H1 (cell line): ENCODE results near the gene CYLD. TPM values are rescaled to one million over a fixed set of nuclear protein-coding genes. Genes with fewer than 3 reads are reported as not detected.

Experiments used
- CTCF ChIA-PET: fragments of 300-600 bp; sonication (Branson Sonifier 250); formaldehyde crosslinking; loops from one replicate; lab custom pipeline; 2021; ENCODE audit not compliant: partially characterized antibody; lab: Charles Lee
- POLR2A ChIA-PET: fragments of 300-600 bp; sonication (Branson Sonifier 250); formaldehyde crosslinking; loops from one replicate; lab custom pipeline; 2021; ENCODE audit warnings: inconsistent platforms; ENCODE audit not compliant: partially characterized antibody; lab: Charles Lee
- DNase-seq, 2 experiments: peaks; one replicate each; pipeline versions ENCODE4 v3.0.0 to v3.0.0-alpha.2; 2010 to 2022; ENCODE audit warnings: low spot score in 2 of 2, low read depth in 1 of 2, mixed read lengths in 1 of 2
- FAIRE-seq: peaks from 2 replicates; lab custom pipeline; 2011; peaks lifted over from hg19 to GRCh38; lab: Jason Lieb, UNC
- H2AFZ ChIP-seq: 2 replicates; pipeline ENCODE4 v1.8.1; 2012; ENCODE audit warnings: low read length, inconsistent platforms
- H2AK5ac ChIP-seq: 2 replicates; pipeline ENCODE4 v1.6.1; 2013; ENCODE audit warnings: low read depth, low read length
- H2BK120ac ChIP-seq: replicated peaks from 2 replicates; pipeline ENCODE3; 2013; ENCODE audit warnings: low read depth, low read length, inconsistent platforms
- H2BK12ac ChIP-seq: 2 replicates; pipeline ENCODE4 v1.6.1; 2013; ENCODE audit warnings: low read depth, low read length
- H2BK15ac ChIP-seq: 2 replicates; pipeline ENCODE4 v1.6.1; 2013; ENCODE audit warnings: low read length
- H2BK20ac ChIP-seq: 2 replicates; pipeline ENCODE4 v1.6.1; 2013; ENCODE audit warnings: low read length
- H2BK5ac ChIP-seq: 2 replicates; pipeline ENCODE4 v1.6.1; 2013; ENCODE audit warnings: low read depth, low read length
- H3K14ac ChIP-seq: 2 replicates; pipeline ENCODE4 v1.6.1; 2013; ENCODE audit warnings: inconsistent platforms; ENCODE audit not compliant: insufficient read length
- H3K18ac ChIP-seq: 2 replicates; pipeline ENCODE4 v1.6.1; 2013; ENCODE audit warnings: low read length; ENCODE audit errors: extremely low read depth
- H3K23ac ChIP-seq: 2 replicates; pipeline ENCODE4 v1.6.1; 2013; ENCODE audit warnings: inconsistent platforms; ENCODE audit not compliant: insufficient read length
- H3K23me2 ChIP-seq: 2 replicates; pipeline ENCODE4 v1.6.1; 2013; ENCODE audit warnings: low read depth, low read length
- H3K27ac ChIP-seq: 2 replicates; pipeline ENCODE4 v1.6.1; 2011; ENCODE audit warnings: low read depth, low read length, inconsistent platforms
- H3K27me3 ChIP-seq, 4 experiments: replicated peaks in 1 of 4; 1 replicate in 1 of 4; 2 replicates in 3 of 4; pipeline versions ENCODE4 v1.6.1 to v1.8.1; 2011 to 2013; ENCODE audit warnings: low read length in 3 of 4, mild to moderate bottlenecking in 3 of 4, inconsistent platforms in 2 of 4, mixed read lengths in 2 of 4, moderate library complexity in 1 of 4; ENCODE audit not compliant: control insufficient read depth in 3 of 4, insufficient read depth in 3 of 4; ENCODE audit errors: extremely low read depth in 1 of 4
- H3K36me3 ChIP-seq, 4 experiments: 2 replicates each; pipeline versions ENCODE4 v1.6.1 to v1.8.1; 2011 to 2013; ENCODE audit warnings: mild to moderate bottlenecking in 4 of 4, low read length in 3 of 4, moderate library complexity in 2 of 4, control low read depth in 1 of 4, inconsistent platforms in 1 of 4; ENCODE audit not compliant: insufficient read depth in 4 of 4, control insufficient read depth in 2 of 4
- H3K4ac ChIP-seq: replicated peaks from 2 replicates; pipeline ENCODE3; 2013; ENCODE audit warnings: low read length, low read depth, mixed read lengths, inconsistent platforms; ENCODE audit not compliant: insufficient read length
- H3K4me1 ChIP-seq, 4 experiments: replicated peaks in 1 of 4; 1 replicate in 1 of 4; 2 replicates in 3 of 4; pipeline versions ENCODE4 v1.6.1 to v1.8.1; 2011 to 2013; ENCODE audit warnings: low read length in 3 of 4, inconsistent platforms in 2 of 4, mixed read lengths in 1 of 4; ENCODE audit not compliant: insufficient read depth in 4 of 4, control insufficient read depth in 3 of 4
- H3K4me2 ChIP-seq, 2 experiments: 2 replicates each; pipeline versions ENCODE4 v1.6.1 to v1.8.1; 2011 to 2013; ENCODE audit warnings: low read depth in 2 of 2, low read length in 2 of 2, control low read depth in 1 of 2, inconsistent platforms in 1 of 2, mild to moderate bottlenecking in 1 of 2; ENCODE audit not compliant: insufficient read depth in 1 of 2
- H3K4me3 ChIP-seq, 4 experiments: fragments of 200-600, 300-600 bp in 1 of 4; sonication (generic), shearing (Covaris generic), sonication (Bioruptor Twin) in 1 of 4; 2 replicates each; pipeline versions ENCODE4 v1.5.1 to v1.8.1; 2011 to 2016; ENCODE audit warnings: low read length in 4 of 4, low read depth in 3 of 4, control low read depth in 2 of 4, inconsistent platforms in 2 of 4, mild to moderate bottlenecking in 2 of 4, mixed read lengths in 1 of 4, moderate library complexity in 1 of 4; ENCODE audit not compliant: insufficient read depth in 2 of 4; ENCODE audit errors: extremely low read depth in 1 of 4
- H3K56ac ChIP-seq: replicated peaks from 2 replicates; pipeline ENCODE3; 2013; ENCODE audit warnings: low read depth, mild to moderate bottlenecking, mixed read lengths, low read length, inconsistent platforms; ENCODE audit not compliant: insufficient read length
- H3K79me1 ChIP-seq: 2 replicates; pipeline ENCODE4 v1.6.1; 2013; ENCODE audit warnings: low read depth, low read length, control low read depth
- H3K79me2 ChIP-seq, 2 experiments: 2 replicates each; pipeline versions ENCODE4 v1.6.1 to v1.8.1; 2012 to 2013; ENCODE audit warnings: low read length in 2 of 2, mild to moderate bottlenecking in 2 of 2, inconsistent platforms in 1 of 2; ENCODE audit not compliant: insufficient read depth in 2 of 2, control insufficient read depth in 1 of 2
- H3K9ac ChIP-seq, 4 experiments: replicated peaks in 1 of 4; 1 replicate in 1 of 4; 2 replicates in 3 of 4; pipeline versions ENCODE4 v1.6.1 to v1.8.1; 2011 to 2013; ENCODE audit warnings: low read depth in 3 of 4, low read length in 3 of 4, control low read depth in 2 of 4, mild to moderate bottlenecking in 2 of 4, moderate library complexity in 2 of 4, inconsistent platforms in 1 of 4; ENCODE audit errors: extremely low read depth in 1 of 4
- H3K9me3 ChIP-seq, 2 experiments: 2 replicates each; pipeline versions ENCODE4 v1.6.1 to v1.8.1; 2012 to 2013; ENCODE audit warnings: mild to moderate bottlenecking in 2 of 2, moderate library complexity in 2 of 2, control low read depth in 1 of 2, inconsistent platforms in 1 of 2, low read depth in 1 of 2, low read length in 1 of 2, mixed read lengths in 1 of 2; ENCODE audit not compliant: insufficient read depth in 2 of 2
- H4K20me1 ChIP-seq, 2 experiments: replicated peaks in 1 of 2; 2 replicates each; pipeline versions ENCODE3 to v1.8.1; 2011 to 2013; ENCODE audit warnings: inconsistent platforms in 2 of 2, low read length in 2 of 2, mild to moderate bottlenecking in 1 of 2; ENCODE audit not compliant: insufficient read depth in 2 of 2, control insufficient read depth in 1 of 2
- H4K5ac ChIP-seq: 2 replicates; pipeline ENCODE4 v1.6.1; 2013; ENCODE audit warnings: low read length, low read depth, mixed read lengths, inconsistent platforms; ENCODE audit not compliant: insufficient read length
- H4K8ac ChIP-seq: 2 replicates; pipeline ENCODE4 v1.8.0; 2013; ENCODE audit warnings: mild to moderate bottlenecking, moderate library complexity, low read length, inconsistent platforms; ENCODE audit not compliant: insufficient read depth; ENCODE audit errors: extremely low read depth
- H4K91ac ChIP-seq: replicated peaks from 2 replicates; pipeline ENCODE3; 2013; ENCODE audit warnings: low read length, mixed read lengths, inconsistent platforms; ENCODE audit not compliant: insufficient read length
- ASH2L ChIP-seq: fragments of 200-600, 300-600 bp; sonication (generic); IDR thresholded peaks from one replicate; pipeline ENCODE4 v1.7.1; 2017; ENCODE audit warnings: low read length
- PHF8 ChIP-seq: fragments of 200-600 bp; sonication (generic); conservative IDR thresholded peaks from 2 replicates; pipeline ENCODE4 v1.7.1; 2012; ENCODE audit warnings: low read depth, mild to moderate bottlenecking, inconsistent platforms, low read length, moderate library complexity
- POLR2A ChIP-seq, 2 experiments: IDR thresholded peaks; 1 replicate in 1 of 2; 2 replicates in 1 of 2; pipeline ENCODE4 v1.6.1; 2011; ENCODE audit warnings: low read depth in 2 of 2, low read length in 2 of 2, mild to moderate bottlenecking in 2 of 2; ENCODE audit errors: control extremely low read depth in 1 of 2
- POLR2AphosphoS5 ChIP-seq: IDR thresholded peaks from 2 replicates; pipeline ENCODE4 v1.6.1; 2011; ENCODE audit warnings: low read depth, low read length
- RBBP5 ChIP-seq: IDR thresholded peaks from 2 replicates; pipeline ENCODE4 v1.7.1; 2012; ENCODE audit warnings: low read depth, mild to moderate bottlenecking, inconsistent platforms, low read length, moderate library complexity, borderline replicate concordance
- SP2 ChIP-seq: IDR thresholded peaks from 2 replicates; pipeline ENCODE4 v1.6.1; 2012; ENCODE audit warnings: mild to moderate bottlenecking, low read length, inconsistent platforms
- SP4 ChIP-seq: IDR thresholded peaks from 2 replicates; pipeline ENCODE4 v1.6.1; 2012; ENCODE audit warnings: low read length, inconsistent platforms
- SUZ12 ChIP-seq: fragments of 200-600 bp; sonication (generic); IDR thresholded peaks from 2 replicates; pipeline ENCODE4 v1.6.1; 2012; ENCODE audit warnings: mild to moderate bottlenecking, inconsistent platforms, low read length, moderate library complexity, mixed read lengths
- ZNF274 ChIP-seq: IDR thresholded peaks from 2 replicates; pipeline ENCODE4 v1.7.0; 2012; ENCODE audit warnings: low read length, borderline replicate concordance; ENCODE audit errors: extremely low read depth
- WGBS, 2 experiments: shearing (Covaris generic) in 1 of 2; methylation state at CpG; one replicate each; pipeline versions ENCODE4 v1.1.6 to v1.1.7; 2013 to 2015; ENCODE audit warnings: low lambda C conversion rate in 2 of 2, mixed read lengths in 2 of 2, inconsistent platforms in 1 of 2, low coverage in 1 of 2, missing lambda C conversion rate in 1 of 2; ENCODE audit not compliant: insufficient replicate concordance in 2 of 2, insufficient coverage in 1 of 2, insufficient read length in 1 of 2; ENCODE audit errors: extremely low coverage in 1 of 2, missing lambda C conversion rate in 1 of 2; 5-methylcytosine and 5-hydroxymethylcytosine counted together
- polyA plus RNA-seq, 7 experiments: library from polyadenylated mRNA; depleted of rRNA in 3 of 7; stranded (reverse) in 5 of 7; unstranded in 2 of 7; fragments of >200 nt in 5 of 7; fragments of 200-250 nt in 2 of 7; gene quantifications; 1 replicate in 5 of 7; 2 replicates in 1 of 7; 4 replicates in 1 of 7; pipeline versions ENCODE4 v1.2.1 to v1.2.3, GENCODE V29; 2011 to 2013; ENCODE audit warnings: missing spikeins in 2 of 7, mixed read lengths in 2 of 7
- total RNA-seq: library from RNA; stranded (reverse); fragmentation: NEBNext Ultra II Directional; extraction: Animal tissue kit (Norgen Biotek cat#: 25700); gene quantifications from 2 replicates; pipeline ENCODE4 v1.2.1, GENCODE V29; 2021

CYLD gene
- total and polyA plus RNA-seq, 2 of the 8 experiments (the other 6 are each of a cell fraction or from before 2014, with no cell fraction given), result 3.7 to 18.8 TPM

DNA sequence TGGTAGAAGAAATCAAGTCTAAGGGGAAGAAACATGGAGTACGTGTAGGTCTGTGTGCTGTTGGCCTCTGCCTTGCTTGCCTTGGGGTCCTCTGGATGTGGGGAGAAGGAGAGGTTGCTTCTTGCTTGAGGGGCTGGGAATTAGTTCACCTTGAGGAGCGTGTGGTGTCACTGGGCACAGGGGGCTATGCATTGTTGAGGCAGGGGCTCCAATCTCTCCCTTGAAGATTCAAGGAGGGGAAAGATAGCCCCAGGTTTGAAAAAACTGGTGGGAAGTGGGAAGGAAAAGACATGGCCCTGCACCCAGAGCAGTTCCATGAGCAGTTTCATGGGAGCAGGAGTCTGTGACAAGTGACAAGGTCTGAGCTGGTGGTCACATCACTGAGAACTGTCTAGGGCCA lies 103.4 kb downstream of the CYLD start:
- Histone ChIP-seq H2BK12ac (no peak overlapping the region), H4K8ac (no peak overlapping the region; the same call in 1 of the 2 replicates), H3K36me3 (no peaks in the 10 kb centered on the region), H3K4ac (no peak overlapping the region), H3K27me3 (no peaks in the 10 kb centered on the region), H2BK15ac (no peak overlapping the region), H2BK5ac (no peak overlapping the region), H2AK5ac (no peak overlapping the region), H2AFZ (0 out of 2 replicates have a peak overlapping the region, but pooled peaks have one; percentile 22), H3K4me1 (peaks cover 0 to 2% (median 1%) of the 10 kb centered on the region in 4 experiments; a peak in 1 of 7 replicates), H2BK20ac (no peak overlapping the region), H3K4me2 (no peak overlapping the region), H3K56ac (no peak overlapping the region), H3K23ac (no peak overlapping the region), H3K27ac (no peak overlapping the region), H2BK120ac (no peak overlapping the region), H3K79me1 (no peaks in the 10 kb centered on the region), H3K18ac (no peak overlapping the region), H3K9ac (no peak overlapping the region), H4K5ac (no peak overlapping the region), H3K9me3 (no peaks in the 10 kb centered on the region; a peak in 1 of 4 replicates), H3K23me2 (no peaks in the 10 kb centered on the region), H4K91ac (no peak overlapping the region), H3K4me3 (no peak overlapping the region), H4K20me1 (no peaks in the 10 kb centered on the region), H3K14ac (no peak overlapping the region), H3K79me2 (no peaks in the 10 kb centered on the region)
- POLR2A ChIA-PET, result no interaction called here
- WGBS, 2 experiments, result 76% methylated on average over 2 of the region's 2 CpGs; no CpG with 5 or more reads in 1 of the 2 experiments
- DNase-seq (no peak), FAIRE-seq (no peak)
- CTCF ChIA-PET, result interaction anchor here (1.2 to 2.0 kb wide), 2 partner anchors 12 to 38 kb away, joined by 5 read pairs; no protein-coding TSS in a partner anchor
- TF ChIP-seq SUZ12 (no peak), POLR2A (IDR thresholded peaks at IDR 0.05; ENCODE audit: control extremely low read depth in 1 of 2, low read depth in 2 of 2, low read length in 2 of 2) (no peak), SP2 (no peak), ZNF274 (no peak), PHF8 (no peak), SP4 (no peak), ASH2L (no peak), POLR2AphosphoS5 (no peak), RBBP5 (no peak)
